GM21717 (cell line): ENCODE results near the gene SLC25A43.
"Not testable (repeated sequence)": the region's sequence is repeated elsewhere in the genome, so short reads cannot be mapped to it uniquely, and the experiment has no call there.

ENCODE experiments used
- ATAC-seq: cut with Tn5 transposase; IDR thresholded peaks from one replicate; pipeline ENCODE4 v1.9.1; 2021; ENCODE audit warnings: mild to moderate bottlenecking, moderate library complexity; ENCODE audit not compliant: unreplicated experiment

SLC25A43 gene

GRCh38 chrX:119467433-119467832, 68.3 kb downstream of the SLC25A43 start:
- no peak for ATAC-seq

- peak; percentile 81 for ATAC-seq
Observed at GRCh38 chrX:119467842-119468550, 68.9 kb downstream of the SLC25A43 start, which contains the start of gene SLC25A5. Gene SLC25A5, plus strand, starts transcription at chrX:119468444. Its CDS starts 72 bp downstream, at chrX:119468516.

GRCh38 chrX:119468551-119469312, 69.6 kb downstream of the SLC25A43 start:
- ATAC-seq, result peak; percentile 76

- ATAC-seq, result no peak
Observed at GRCh38 chrX:119469313-119469635, 70.1 kb downstream of the SLC25A43 start.

- no peak for ATAC-seq
Observed at GRCh38 chrX:119474615-119475388, 75.7 kb downstream of the SLC25A43 start.

- no peak for ATAC-seq
Observed at GRCh38 chrX:119475389-119476101, 76.4 kb downstream of the SLC25A43 start.

GRCh38 chrX:119477812-119478232, 78.7 kb downstream of the SLC25A43 start:
- ATAC-seq, result no peak

GRCh38 chrX:119478504-119478903, 79.4 kb downstream of the SLC25A43 start:
- no peak for ATAC-seq

- no peak for ATAC-seq
Observed at GRCh38 chrX:119479845-119480244, 80.7 kb downstream of the SLC25A43 start.

- ATAC-seq, result no peak
Observed at GRCh38 chrX:119481323-119481801, 82.2 kb downstream of the SLC25A43 start.

- no peak for ATAC-seq
Observed at GRCh38 chrX:119482041-119482440, 82.9 kb downstream of the SLC25A43 start.

GRCh38 chrX:119482481-119483480, 83.6 kb downstream of the SLC25A43 start:
- peak; percentile 67 for ATAC-seq

- no peak for ATAC-seq
Observed at GRCh38 chrX:119486745-119487144, 87.6 kb downstream of the SLC25A43 start.

GRCh38 chrX:119487766-119488165, 88.6 kb downstream of the SLC25A43 start:
- ATAC-seq, result not testable (repeated sequence)

GRCh38 chrX:119488749-119489148, 89.6 kb downstream of the SLC25A43 start:
- ATAC-seq, result no peak

GRCh38 chrX:119489212-119490074, 90.3 kb downstream of the SLC25A43 start:
- no peak for ATAC-seq

GRCh38 chrX:119492463-119492862, 93.3 kb downstream of the SLC25A43 start:
- no peak for ATAC-seq

- ATAC-seq, result not testable (repeated sequence)
Observed at GRCh38 chrX:119493851-119494495, 94.8 kb downstream of the SLC25A43 start.
